GM12891 (cell line): ENCODE results near the gene FKBP15.

ENCODE experiments used
- PAX5 ChIP-seq: IDR thresholded peaks from 2 replicates; pipeline ENCODE4 v1.6.1; 2011; ENCODE audit warnings: low read length, moderate library complexity, mild to moderate bottlenecking; ENCODE audit not compliant: insufficient read depth, severe bottlenecking
- POLR2A ChIP-seq: IDR thresholded peaks from 2 replicates; pipeline ENCODE4 v1.6.1; 2011; ENCODE audit warnings: low read depth, low read length, control low read depth
- POLR2AphosphoS5 ChIP-seq: IDR thresholded peaks from 2 replicates; pipeline ENCODE4 v1.6.1; 2011; ENCODE audit warnings: low read depth, low read length, control low read depth
- POU2F2 ChIP-seq: IDR thresholded peaks from 2 replicates; pipeline ENCODE4 v1.6.1; 2011; ENCODE audit warnings: low read depth, mild to moderate bottlenecking, control low read depth, low read length, moderate library complexity
- TAF1 ChIP-seq: IDR thresholded peaks from 2 replicates; pipeline ENCODE4 v1.6.1; 2011; ENCODE audit warnings: low read depth, low read length, control low read depth

GRCh38 chr9:113241161-113241560 is 20.1 kb upstream of the FKBP15 start:
- no peak for TF ChIP-seq POLR2A
- TF ChIP-seq PAX5 = no peak
- no peak for TF ChIP-seq POLR2AphosphoS5
- no peak for TF ChIP-seq TAF1
- TF ChIP-seq POU2F2 = no peak
